ENCODE measurements around the gene SLC27A5.

SLC27A5 gene, protein sequence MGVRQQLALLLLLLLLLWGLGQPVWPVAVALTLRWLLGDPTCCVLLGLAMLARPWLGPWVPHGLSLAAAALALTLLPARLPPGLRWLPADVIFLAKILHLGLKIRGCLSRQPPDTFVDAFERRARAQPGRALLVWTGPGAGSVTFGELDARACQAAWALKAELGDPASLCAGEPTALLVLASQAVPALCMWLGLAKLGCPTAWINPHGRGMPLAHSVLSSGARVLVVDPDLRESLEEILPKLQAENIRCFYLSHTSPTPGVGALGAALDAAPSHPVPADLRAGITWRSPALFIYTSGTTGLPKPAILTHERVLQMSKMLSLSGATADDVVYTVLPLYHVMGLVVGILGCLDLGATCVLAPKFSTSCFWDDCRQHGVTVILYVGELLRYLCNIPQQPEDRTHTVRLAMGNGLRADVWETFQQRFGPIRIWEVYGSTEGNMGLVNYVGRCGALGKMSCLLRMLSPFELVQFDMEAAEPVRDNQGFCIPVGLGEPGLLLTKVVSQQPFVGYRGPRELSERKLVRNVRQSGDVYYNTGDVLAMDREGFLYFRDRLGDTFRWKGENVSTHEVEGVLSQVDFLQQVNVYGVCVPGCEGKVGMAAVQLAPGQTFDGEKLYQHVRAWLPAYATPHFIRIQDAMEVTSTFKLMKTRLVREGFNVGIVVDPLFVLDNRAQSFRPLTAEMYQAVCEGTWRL

DNA sequence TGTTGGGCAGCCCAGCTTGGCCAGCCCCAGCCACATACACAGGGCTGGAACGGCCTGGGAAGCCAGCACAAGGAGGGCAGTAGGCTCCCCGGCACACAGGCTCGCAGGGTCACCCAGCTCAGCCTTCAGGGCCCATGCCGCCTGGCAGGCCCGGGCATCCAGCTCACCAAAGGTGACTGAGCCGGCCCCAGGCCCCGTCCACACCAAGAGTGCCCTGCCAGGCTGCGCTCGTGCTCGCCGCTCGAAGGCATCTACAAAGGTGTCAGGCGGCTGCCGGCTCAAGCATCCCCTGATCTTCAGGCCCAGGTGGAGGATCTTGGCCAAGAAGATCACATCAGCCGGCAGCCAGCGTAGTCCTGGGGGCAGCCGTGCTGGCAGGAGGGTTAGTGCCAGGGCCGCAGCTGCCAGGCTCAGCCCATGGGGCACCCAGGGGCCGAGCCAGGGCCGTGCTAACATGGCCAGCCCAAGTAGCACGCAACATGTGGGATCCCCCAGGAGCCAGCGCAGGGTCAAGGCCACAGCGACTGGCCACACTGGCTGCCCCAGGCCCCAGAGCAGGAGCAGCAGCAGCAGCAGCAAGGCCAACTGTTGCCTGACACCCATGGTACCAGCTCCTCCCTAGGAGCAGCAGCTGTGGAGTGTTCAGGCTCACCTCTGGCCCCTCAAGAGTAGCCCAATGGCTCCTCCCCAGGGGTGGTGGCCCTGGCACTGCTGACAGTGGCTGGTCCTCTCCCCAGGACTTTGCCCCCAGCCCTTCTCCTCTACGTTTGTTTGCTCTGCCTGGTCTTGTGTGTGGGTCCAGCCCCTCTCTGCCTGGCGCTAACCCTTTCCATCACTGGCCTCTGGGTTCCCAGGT is at the start of gene SLC27A5:
Gene SLC27A5 (minus strand): TSS at position 640 of the 856 bp plus-strand sequence. CDS start 37 bp downstream, at position 603.
- TF ChIP-seq, protein P1, sequence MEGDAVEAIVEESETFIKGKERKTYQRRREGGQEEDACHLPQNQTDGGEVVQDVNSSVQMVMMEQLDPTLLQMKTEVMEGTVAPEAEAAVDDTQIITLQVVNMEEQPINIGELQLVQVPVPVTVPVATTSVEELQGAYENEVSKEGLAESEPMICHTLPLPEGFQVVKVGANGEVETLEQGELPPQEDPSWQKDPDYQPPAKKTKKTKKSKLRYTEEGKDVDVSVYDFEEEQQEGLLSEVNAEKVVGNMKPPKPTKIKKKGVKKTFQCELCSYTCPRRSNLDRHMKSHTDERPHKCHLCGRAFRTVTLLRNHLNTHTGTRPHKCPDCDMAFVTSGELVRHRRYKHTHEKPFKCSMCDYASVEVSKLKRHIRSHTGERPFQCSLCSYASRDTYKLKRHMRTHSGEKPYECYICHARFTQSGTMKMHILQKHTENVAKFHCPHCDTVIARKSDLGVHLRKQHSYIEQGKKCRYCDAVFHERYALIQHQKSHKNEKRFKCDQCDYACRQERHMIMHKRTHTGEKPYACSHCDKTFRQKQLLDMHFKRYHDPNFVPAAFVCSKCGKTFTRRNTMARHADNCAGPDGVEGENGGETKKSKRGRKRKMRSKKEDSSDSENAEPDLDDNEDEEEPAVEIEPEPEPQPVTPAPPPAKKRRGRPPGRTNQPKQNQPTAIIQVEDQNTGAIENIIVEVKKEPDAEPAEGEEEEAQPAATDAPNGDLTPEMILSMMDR (IDR thresholded peaks at IDR 0.05; ENCODE audit: insufficient read depth, missing control alignments) = no peak
- no peak for FAIRE-seq
- DNase-seq (ENCODE audit: insufficient read length, low spot score) = no peak

DNA sequence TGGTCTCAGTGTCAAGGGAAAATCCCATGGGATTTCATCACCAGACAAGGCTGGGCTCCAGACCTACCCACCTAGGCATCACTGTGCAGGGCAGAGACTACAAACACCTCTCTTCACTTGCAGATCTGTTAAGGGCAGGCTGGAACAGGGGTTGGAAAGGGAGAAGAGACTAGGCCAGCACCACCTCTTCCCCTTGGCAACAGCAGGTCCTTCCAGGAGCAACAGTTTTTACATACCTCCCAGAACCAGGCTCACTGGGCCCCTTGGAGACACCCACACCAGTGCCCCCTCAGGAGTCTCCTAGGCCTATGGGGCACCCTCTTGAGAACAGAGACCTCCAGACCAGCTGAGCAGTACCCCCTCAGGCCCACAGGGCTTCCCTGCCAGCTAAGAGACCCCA is 49.1 kb upstream of the SLC27A5 start:
- TF ChIP-seq, protein P1 (IDR thresholded peaks at IDR 0.05; ENCODE audit: insufficient read depth, missing control alignments) = no peak
- FAIRE-seq (no peak), DNase-seq (ENCODE audit: insufficient read length, low spot score) (no peak)

DNA sequence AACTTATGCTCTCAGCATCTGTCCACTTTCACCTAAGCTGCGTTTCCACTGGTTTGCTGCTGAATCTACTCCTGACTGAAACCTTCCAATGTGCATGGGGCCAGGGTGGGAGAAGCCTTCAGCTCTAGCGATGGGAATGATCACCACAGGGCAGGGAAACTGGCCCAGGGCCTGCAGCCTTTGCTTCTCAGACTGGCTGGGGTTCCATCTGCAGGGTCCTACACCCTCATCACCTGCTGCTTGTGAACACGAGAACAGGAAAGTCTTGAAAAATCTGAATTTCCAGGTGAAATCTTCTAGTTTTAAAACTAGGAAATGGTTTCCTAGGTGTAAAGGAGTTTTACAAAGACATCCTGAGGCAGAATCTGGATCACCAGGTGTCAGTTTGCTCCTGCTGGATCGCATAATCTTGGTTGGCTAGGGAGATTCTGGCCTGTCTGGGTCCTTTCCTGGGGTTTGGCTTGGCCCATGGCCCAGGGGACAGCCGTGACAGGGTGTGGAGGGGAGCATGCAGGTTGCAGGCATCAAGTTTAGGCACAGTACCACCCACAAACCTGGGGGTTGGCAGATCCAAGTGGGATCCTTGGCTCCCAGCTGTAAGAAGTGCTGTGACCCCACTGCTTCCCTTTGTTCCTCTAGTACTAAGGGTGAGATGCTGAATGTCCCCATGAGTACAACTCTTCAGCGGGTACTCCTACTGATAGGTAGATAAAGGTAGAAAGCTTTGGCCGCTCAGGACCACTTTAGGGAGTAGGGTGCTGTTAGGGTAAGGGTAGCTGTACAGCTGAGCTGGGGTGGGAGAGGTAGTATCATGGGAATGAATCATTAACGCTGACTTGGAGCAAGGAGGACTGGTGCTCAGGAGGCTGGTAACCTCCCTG is 48.5 kb upstream of the SLC27A5 start:
- FAIRE-seq (no peak), DNase-seq (ENCODE audit: insufficient read length, low spot score) (no peak)
- TF ChIP-seq, protein P1 (IDR thresholded peaks at IDR 0.05; ENCODE audit: insufficient read depth, missing control alignments) = no peak

DNA sequence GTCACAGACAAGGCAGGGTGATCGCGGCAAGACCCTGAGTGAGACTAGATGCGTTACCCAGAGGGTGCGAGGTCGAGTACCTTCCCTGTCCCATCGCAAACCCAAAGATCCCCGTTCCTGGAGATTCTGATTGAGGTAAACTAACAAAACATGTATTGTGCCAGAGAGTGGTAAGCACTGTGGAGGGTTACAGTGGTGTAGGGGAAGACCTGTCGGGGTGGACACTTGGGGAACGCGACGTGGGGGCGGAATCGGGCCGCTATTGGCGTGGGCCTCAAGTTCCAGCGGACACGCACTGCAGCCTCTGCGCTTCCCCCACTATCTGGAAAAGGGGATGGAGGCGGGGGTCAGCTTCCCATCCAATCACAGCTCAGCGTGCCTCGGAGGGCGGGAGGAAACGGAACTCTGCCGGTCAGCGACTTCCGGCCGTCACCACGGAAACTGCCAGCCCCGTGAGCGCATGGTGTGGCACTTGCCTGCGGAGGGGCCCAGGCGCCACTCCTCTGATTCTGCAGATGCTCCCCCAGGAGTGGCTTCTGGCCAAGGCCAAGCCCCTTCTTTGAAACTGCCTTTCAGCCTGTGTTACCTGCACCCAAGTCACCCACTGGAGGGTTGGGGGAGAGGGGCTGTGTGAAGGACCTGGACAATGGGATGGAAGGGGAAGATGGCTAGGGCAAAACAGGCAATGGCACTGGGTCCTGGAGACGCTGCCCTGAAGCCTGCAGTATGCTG is 47.6 kb upstream of the SLC27A5 start:
- TF ChIP-seq, protein P1 (IDR thresholded peaks at IDR 0.05; ENCODE audit: insufficient read depth, missing control alignments) = no peak
- DNase-seq (ENCODE audit: insufficient read length, low spot score) (peak; percentile 72), FAIRE-seq (no peak)

DNA sequence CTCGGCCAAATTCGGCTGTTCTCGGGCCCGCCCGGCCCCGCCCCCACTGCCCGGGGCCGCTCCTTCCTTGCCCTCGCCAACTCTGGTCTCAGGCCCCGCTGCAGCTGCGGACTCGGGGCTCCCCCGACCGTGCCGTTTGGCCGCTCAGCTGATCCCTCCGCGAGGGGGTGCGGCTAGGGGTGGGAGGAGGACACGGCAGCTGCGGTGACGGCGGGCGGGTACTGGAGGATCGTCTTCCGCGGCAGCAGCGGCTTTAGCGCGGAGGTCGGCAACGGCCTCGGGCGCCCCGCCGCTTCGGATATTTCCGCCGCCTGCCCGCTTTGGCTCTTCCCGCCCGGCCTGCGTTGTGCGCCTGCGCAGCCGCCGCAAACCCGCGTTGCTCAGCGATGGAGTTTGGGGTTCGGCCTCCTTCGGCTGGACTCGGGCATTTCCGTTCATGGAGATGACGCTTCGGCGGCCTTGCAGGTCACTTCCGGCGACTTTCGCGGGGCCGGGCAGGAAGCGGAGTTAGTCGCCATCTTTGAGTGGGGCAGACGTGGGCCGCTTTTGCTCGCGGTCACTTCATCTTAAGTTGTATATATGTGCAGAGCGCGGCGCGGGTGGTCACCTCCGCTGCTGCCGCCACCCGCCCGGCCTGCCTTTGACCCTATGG is 47.0 kb upstream of the SLC27A5 start:
- TF ChIP-seq, protein P1 (IDR thresholded peaks at IDR 0.05; ENCODE audit: insufficient read depth, missing control alignments) = no peak
- FAIRE-seq = no peak
- DNase-seq (ENCODE audit: insufficient read length, low spot score) = peak; percentile 63
